ENCODE measurements around the gene GRK3.

DNA sequence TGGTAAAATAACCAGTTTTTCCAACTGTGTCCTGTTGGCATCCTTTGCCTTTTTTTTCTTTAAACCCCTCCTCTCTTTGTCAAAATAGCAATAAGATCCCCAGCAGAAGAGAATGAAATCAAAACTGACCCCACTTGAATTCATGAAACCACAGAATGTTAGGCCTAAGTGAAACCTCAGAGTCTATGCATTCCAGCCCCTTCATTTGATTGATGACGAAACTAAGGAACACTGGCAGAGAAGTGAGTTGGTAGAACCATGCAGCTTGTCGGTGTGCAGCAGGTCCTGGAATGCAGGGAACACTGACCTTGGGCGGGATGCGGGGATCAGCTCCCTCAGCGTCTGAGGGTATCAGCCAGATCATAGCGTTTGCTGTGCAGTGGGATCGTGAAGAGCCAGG lies 57.5 kb downstream of the GRK3 start:
- TF ChIP-seq CTCF (IDR thresholded peaks at IDR 0.05; ENCODE audit: low read depth, low read length, poor library complexity, severe bottlenecking) (no peak), EZH2phosphoT487 (IDR thresholded peaks at IDR 0.05; ENCODE audit: borderline replicate concordance, low read length) (no peak)

Measured in DOHH2 (cell line).